Measurements from ENCODE around the gene TGM2. TPM values are rescaled to one million over a fixed set of nuclear protein-coding genes. Genes with fewer than 3 reads are reported as not detected.
A peak's percentile ranks its signal among the peaks of the same experiment; 100 is the strongest.

The TGM2 gene
- total RNA-seq, 4 donors from 2014 or later: 31.4 to 216 (median 145) TPM

DNA sequence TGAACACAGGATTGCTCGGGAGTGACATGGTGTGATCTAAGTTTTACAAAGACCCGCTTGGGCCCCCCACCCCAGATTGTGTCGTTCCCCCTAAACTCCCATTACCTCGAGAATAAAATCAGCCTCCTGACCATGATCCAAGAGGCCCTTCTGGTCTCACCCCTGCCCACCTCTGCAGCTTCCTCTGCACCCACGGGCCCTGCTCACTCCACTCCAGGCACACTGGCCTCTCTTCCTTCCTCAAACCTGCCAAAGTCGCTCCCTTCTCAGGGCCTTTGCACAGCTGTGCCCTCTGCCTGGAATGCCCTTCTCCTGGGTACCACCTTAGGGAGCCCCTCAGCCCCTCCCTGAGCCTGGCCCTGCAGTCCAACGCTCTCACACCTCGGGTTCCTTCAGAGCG lies 17.9 kb downstream of the TGM2 start:
- DNase-seq: no peak
- Histone ChIP-seq H3K27me3 (no peaks in the 10 kb centered on the region), H3K27ac (no peak overlapping the region), H3K4me1 (peaks cover 3 to 48% (median 14%) of the 10 kb centered on the region in 4 donors), H3K9me3 (no peaks in the 10 kb centered on the region), H3K4me3 (no peak overlapping the region), H3K36me3 (peaks cover 0 to 32% (median 0%) of the 10 kb centered on the region in 3 donors)
- TF ChIP-seq POLR2A (IDR thresholded peaks at IDR 0.05): no peak
- TF ChIP-seq, protein P1, sequence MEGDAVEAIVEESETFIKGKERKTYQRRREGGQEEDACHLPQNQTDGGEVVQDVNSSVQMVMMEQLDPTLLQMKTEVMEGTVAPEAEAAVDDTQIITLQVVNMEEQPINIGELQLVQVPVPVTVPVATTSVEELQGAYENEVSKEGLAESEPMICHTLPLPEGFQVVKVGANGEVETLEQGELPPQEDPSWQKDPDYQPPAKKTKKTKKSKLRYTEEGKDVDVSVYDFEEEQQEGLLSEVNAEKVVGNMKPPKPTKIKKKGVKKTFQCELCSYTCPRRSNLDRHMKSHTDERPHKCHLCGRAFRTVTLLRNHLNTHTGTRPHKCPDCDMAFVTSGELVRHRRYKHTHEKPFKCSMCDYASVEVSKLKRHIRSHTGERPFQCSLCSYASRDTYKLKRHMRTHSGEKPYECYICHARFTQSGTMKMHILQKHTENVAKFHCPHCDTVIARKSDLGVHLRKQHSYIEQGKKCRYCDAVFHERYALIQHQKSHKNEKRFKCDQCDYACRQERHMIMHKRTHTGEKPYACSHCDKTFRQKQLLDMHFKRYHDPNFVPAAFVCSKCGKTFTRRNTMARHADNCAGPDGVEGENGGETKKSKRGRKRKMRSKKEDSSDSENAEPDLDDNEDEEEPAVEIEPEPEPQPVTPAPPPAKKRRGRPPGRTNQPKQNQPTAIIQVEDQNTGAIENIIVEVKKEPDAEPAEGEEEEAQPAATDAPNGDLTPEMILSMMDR (IDR thresholded peaks at IDR 0.05): no peak

DNA sequence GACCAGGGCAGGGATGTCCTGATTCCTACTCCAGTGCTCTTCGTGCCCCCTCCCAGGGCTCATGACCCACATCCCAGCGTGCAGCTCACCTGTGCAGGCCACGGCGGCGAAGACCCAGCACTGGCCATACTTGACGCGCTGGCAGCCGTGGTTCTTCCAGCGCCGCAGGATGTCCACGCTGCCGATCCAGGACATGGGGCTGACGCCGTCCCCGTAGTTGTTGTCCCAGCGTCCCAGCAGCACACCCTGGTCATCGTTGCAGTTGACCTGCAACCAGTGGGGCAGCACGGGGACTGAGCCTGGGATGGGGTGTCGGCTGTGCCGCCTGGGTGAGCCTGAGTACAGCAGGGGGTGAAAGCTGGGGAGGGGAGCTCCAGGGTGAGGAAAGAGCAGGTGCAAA lies 18.4 kb downstream of the TGM2 start:
- Histone ChIP-seq H3K36me3 (peaks cover 0 to 32% (median 0%) of the 10 kb centered on the region in 3 donors), H3K27me3 (no peaks in the 10 kb centered on the region), H3K4me1 (peaks cover 0 to 49% (median 14%) of the 10 kb centered on the region in 4 donors), H3K27ac (no peak overlapping the region), H3K4me3 (no peak overlapping the region), H3K9me3 (no peaks in the 10 kb centered on the region)
- DNase-seq: no peak
- TF ChIP-seq, protein P1 (IDR thresholded peaks at IDR 0.05): no peak
- no peak for TF ChIP-seq POLR2A (IDR thresholded peaks at IDR 0.05)

DNA sequence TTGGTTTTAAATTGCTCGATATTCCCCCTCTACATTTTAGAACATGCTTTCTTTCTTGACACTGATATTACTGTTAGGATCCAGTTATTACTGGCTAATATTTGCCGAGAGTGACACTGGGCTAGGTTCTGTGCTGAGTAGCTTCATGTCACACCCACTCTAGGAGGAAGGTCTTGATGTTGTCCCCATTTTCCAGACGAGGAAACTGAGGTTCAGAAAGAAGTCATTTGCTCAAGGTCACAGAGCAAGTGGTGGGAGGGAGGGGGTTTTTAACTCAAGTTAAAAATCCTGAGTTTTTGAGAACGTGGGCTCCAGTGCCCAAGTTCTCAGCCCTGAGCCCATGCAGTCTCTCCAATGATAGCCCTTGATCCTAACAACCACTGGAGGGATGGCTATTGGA lies 18.9 kb downstream of the TGM2 start:
- H3K27me3 ChIP-seq: no peaks in the 10 kb centered on the region
- DNase-seq: no peak
- H3K36me3 ChIP-seq: peaks cover 0 to 33% (median 0%) of the 10 kb centered on the region in 3 donors
- no peak overlapping the region for H3K27ac ChIP-seq
- no peak for TF ChIP-seq POLR2A (IDR thresholded peaks at IDR 0.05)
- TF ChIP-seq, protein P1 (IDR thresholded peaks at IDR 0.05): no peak
- no peak overlapping the region for H3K4me3 ChIP-seq
- no peaks in the 10 kb centered on the region for H3K9me3 ChIP-seq
- H3K4me1 ChIP-seq: peaks cover 0 to 49% (median 10%) of the 10 kb centered on the region in 4 donors

DNA sequence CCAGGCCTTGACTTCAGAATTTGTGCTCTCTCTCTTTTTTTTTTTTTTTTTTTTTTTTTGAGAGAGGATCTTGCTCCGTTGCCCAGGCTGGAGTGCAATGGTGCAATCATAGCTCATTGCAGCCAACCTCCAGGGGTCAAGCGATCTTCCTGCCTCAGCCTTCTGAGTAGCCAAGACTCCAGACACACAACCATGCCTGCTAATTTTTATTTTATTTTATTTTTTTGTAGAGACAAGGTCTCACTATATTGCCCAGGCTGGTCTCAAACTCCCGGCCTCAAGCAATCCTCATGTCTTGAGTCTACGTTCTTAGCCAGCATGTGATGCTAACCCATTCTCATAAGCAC lies 19.4 kb downstream of the TGM2 start:
- H3K27ac ChIP-seq: no peak overlapping the region
- no peaks in the 10 kb centered on the region for H3K27me3 ChIP-seq
- H3K4me3 ChIP-seq: no peak overlapping the region
- TF ChIP-seq, protein P1 (IDR thresholded peaks at IDR 0.05): no peak
- TF ChIP-seq POLR2A (IDR thresholded peaks at IDR 0.05): no peak
- peaks cover 0 to 35% (median 0%) of the 10 kb centered on the region in 3 donors for H3K36me3 ChIP-seq
- no peak for DNase-seq
- no peaks in the 10 kb centered on the region for H3K9me3 ChIP-seq
- H3K4me1 ChIP-seq: peaks cover 0 to 49% (median 10%) of the 10 kb centered on the region in 4 donors

DNA sequence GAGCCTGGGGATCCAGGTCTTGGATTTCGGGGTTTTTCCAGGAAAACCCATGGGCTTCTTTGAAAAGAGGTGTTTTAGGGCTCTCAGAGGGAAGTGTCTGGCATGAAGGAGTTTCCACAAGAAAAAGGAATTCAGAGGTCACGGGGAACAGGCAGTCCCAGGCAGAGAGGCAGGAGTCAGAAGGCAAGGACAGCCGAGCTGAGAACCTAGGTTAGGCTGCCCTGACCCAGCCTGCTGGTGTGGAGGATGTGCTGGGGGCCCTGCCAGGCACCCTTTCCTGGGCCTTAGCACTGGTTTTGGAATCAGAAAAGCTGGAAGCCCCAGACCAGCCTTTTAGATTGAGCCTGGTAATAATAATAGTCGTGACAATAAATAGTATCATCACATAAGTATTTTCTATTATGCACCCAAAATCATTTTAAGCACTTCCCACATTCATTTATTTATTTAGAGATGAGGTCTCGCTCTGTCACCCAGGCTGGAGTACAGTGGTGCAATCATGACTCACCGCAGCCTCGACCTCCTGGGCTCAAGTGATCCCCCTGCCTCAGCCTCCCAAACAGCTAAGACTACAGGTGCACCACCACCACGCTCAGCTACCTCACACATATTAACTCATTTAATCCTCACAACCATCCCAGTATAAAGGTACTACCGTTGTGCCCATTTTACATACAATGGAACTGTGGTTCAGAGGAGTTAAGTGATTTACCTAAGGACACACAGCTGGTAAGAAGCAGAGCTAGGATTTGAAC lies 19.9 kb downstream of the TGM2 start:
- no peak for DNase-seq
- Histone ChIP-seq H3K27me3 (no peaks in the 10 kb centered on the region), H3K27ac (peak overlapping the region; percentile 55 to 96 (median 79)), H3K9me3 (no peaks in the 10 kb centered on the region), H3K4me1 (peaks cover 0 to 52% (median 11%) of the 10 kb centered on the region in 4 donors), H3K4me3 (no peak overlapping the region), H3K36me3 (peaks cover 0 to 29% (median 0%) of the 10 kb centered on the region in 3 donors)
- TF ChIP-seq POLR2A (IDR thresholded peaks at IDR 0.05): no peak
- TF ChIP-seq, protein P1 (IDR thresholded peaks at IDR 0.05): no peak
